Thyroid gland (tissue), 4 donors: ENCODE data around the gene TLCD1. TPM values are rescaled to one million over a fixed set of nuclear protein-coding genes. Genes with fewer than 3 reads are reported as not detected.

ENCODE experiments used
- DNase-seq, 2 donors: peaks; one replicate each; pipeline ENCODE4 v3.0.0-alpha.2; 2019
- H3K27ac ChIP-seq, 3 donors: fragments of 200-600 bp; sonication (generic); 1 replicate in 2 of 3; 2 replicates in 1 of 3; pipeline ENCODE4 v1.5.1; 2016 to 2019; ENCODE audit warnings: mild to moderate bottlenecking in 1 of 3, moderate library complexity in 1 of 3
- H3K27me3 ChIP-seq: fragments of 200-600 bp; sonication (generic); one replicate; pipeline ENCODE4 v1.5.1; 2019
- H3K36me3 ChIP-seq, 2 donors: fragments of 200-600 bp; sonication (generic); one replicate each; pipeline ENCODE4 v1.5.1; 2016 to 2019
- H3K4me1 ChIP-seq, 2 donors: fragments of 200-600 bp; sonication (generic); one replicate each; pipeline ENCODE4 v1.5.1; 2017 to 2019
- H3K4me3 ChIP-seq, 3 donors: fragments of 200-600 bp; sonication (generic); replicated peaks in 1 of 3; 1 replicate in 2 of 3; 2 replicates in 1 of 3; pipeline ENCODE4 v1.5.1; 2016; ENCODE audit warnings: mild to moderate bottlenecking in 1 of 3
- H3K9me3 ChIP-seq: fragments of 200-600 bp; sonication (generic); one replicate; pipeline ENCODE4 v1.5.1; 2017
- CTCF ChIP-seq, 6 experiments: fragments of 200-600 bp in 3 of 6; fragments of 450-650 bp in 3 of 6; sonication (generic) in 3 of 6; IDR thresholded peaks; one replicate each; pipeline ENCODE4 v1.5.1; 2016 to 2019; ENCODE audit warnings: antibody characterized with exemption in 6 of 6, mild to moderate bottlenecking in 2 of 6, inconsistent platforms in 1 of 6, moderate library complexity in 1 of 6
- POLR2A ChIP-seq, 2 donors: fragments of 450-650 bp; IDR thresholded peaks; one replicate each; pipeline ENCODE4 v1.6.1; 2017; ENCODE audit warnings: antibody characterized with exemption in 2 of 2, mild to moderate bottlenecking in 2 of 2, moderate library complexity in 1 of 2
- whole genome bisulfite sequencing, 2 donors: methylation state at CpG; one replicate each; pipeline ENCODE4 v1.1.5; 2017; 5-methylcytosine and 5-hydroxymethylcytosine counted together
- intact Hi-C: fragments of 100-400 bp; cut with DNase I; formaldehyde crosslinking; loops from one replicate; pipeline ENCODE4 v1.15.1; 2023
- total RNA-seq, 4 donors: library from RNA; depleted of rRNA; stranded (reverse); fragments of >200 nt; gene quantifications; one replicate each; pipeline ENCODE4 v1.2.3, GENCODE V29; 2016

Gene TLCD1
- total RNA-seq, 4 donors from 2014 or later = 1.6 to 21.4 (median 5.1) TPM

- H3K27ac ChIP-seq = no peak overlapping the region
- no peaks in the 10 kb centered on the region for H3K9me3 ChIP-seq
- intact Hi-C loops = no loop called here
- H3K4me3 ChIP-seq = no peak overlapping the region
- H3K36me3 ChIP-seq = peaks cover 11% of the 10 kb centered on the region in 2 donors
- 93 to 94% methylated on average over 2 of the region's 2 CpGs for WGBS, 2 donors
- no peak for DNase-seq
- peaks cover 6 to 7% of the 10 kb centered on the region in 2 donors for H3K4me1 ChIP-seq
- TF ChIP-seq POLR2A (IDR thresholded peaks at IDR 0.05) (no peak), CTCF (IDR thresholded peaks at IDR 0.05) (no peak)
- no peaks in the 10 kb centered on the region for H3K27me3 ChIP-seq
These were observed 18.7 kb downstream of the TLCD1 start for GRCh38 chr17:28707339-28707720.

GRCh38 chr17:28706471-28707338, 19.3 kb downstream of the TLCD1 start:
- no peak overlapping the region for H3K27ac ChIP-seq
- intact Hi-C loops = no loop called here
- peaks cover 16 to 17% of the 10 kb centered on the region in 2 donors for H3K36me3 ChIP-seq
- no peak overlapping the region for H3K4me3 ChIP-seq
- no peak for DNase-seq
- H3K27me3 ChIP-seq = no peaks in the 10 kb centered on the region
- TF ChIP-seq POLR2A (IDR thresholded peaks at IDR 0.05) = no peak
- no peak for TF ChIP-seq CTCF (IDR thresholded peaks at IDR 0.05)
- peaks cover 3% of the 10 kb centered on the region in 2 donors for H3K4me1 ChIP-seq
- WGBS, 2 donors = 54 to 62% methylated on average over 4 to 6 of the region's 7 CpGs
- no peaks in the 10 kb centered on the region for H3K9me3 ChIP-seq

GRCh38 chr17:28705728-28706334, 20.2 kb downstream of the TLCD1 start:
- no peak for DNase-seq
- no peak overlapping the region for H3K4me3 ChIP-seq
- intact Hi-C loops = no loop called here
- no peaks in the 10 kb centered on the region for H3K9me3 ChIP-seq
- TF ChIP-seq CTCF (IDR thresholded peaks at IDR 0.05) (no peak), POLR2A (IDR thresholded peaks at IDR 0.05) (no peak)
- WGBS, 2 donors = 69 to 74% methylated on average over 8 to 10 of the region's 10 CpGs
- H3K4me1 ChIP-seq = no peaks in the 10 kb centered on the region
- no peak overlapping the region for H3K27ac ChIP-seq
- H3K36me3 ChIP-seq = peaks cover 25 to 26% of the 10 kb centered on the region in 2 donors
- H3K27me3 ChIP-seq = no peaks in the 10 kb centered on the region

GRCh38 chr17:28705074-28705659, 20.9 kb downstream of the TLCD1 start:
- H3K36me3 ChIP-seq = peaks cover 32% of the 10 kb centered on the region in 2 donors
- H3K4me3 ChIP-seq = no peak overlapping the region
- H3K27me3 ChIP-seq = no peaks in the 10 kb centered on the region
- DNase-seq = no peak
- H3K9me3 ChIP-seq = no peaks in the 10 kb centered on the region
- TF ChIP-seq POLR2A (IDR thresholded peaks at IDR 0.05) (no peak), CTCF (IDR thresholded peaks at IDR 0.05) (no peak)
- intact Hi-C loops = no loop called here
- no peak overlapping the region for H3K27ac ChIP-seq
- H3K4me1 ChIP-seq = no peaks in the 10 kb centered on the region
- 83 to 87% methylated on average over 5 of the region's 5 CpGs for WGBS, 2 donors
